A549 (cell line): ENCODE data around the gene OR2L13. TPM values are rescaled to one million over a fixed set of nuclear protein-coding genes. Genes with fewer than 3 reads are reported as not detected.

Source experiments
- ATAC-seq, 2 experiments: fragments of 200-7000 bp in 1 of 2; fragments of >200 bp in 1 of 2; cut with Nextera tagmentation in 1 of 2; cut with Tn5 transposase in 1 of 2; 3 replicates each; pipeline versions ENCODE4 v1.8.0 to v1.9.1; 2018 to 2020; ENCODE audit warnings: mild to moderate bottlenecking in 1 of 2, moderate library complexity in 1 of 2
- CTCF ChIA-PET: fragments of 300-600 bp; sonication (Branson Sonifier 250); formaldehyde crosslinking; extraction: SDS; loops from one replicate; lab custom pipeline; 2021; ENCODE audit warnings: antibody characterized with exemption, inconsistent platforms; lab: Yijun Ruan, JAX
- POLR2A ChIA-PET: fragments of 350-600 bp; formaldehyde crosslinking; extraction: SDS; loops from one replicate; lab custom pipeline; 2021; ENCODE audit warnings: antibody characterized with exemption, inconsistent platforms; lab: Yijun Ruan, JAX
- DNase-seq, 2 experiments: peaks; one replicate each; pipeline versions ENCODE4 v3.0.0 to v3.0.0-alpha.2; 2011 to 2016; ENCODE audit warnings: low read depth in 1 of 2, low spot score in 1 of 2
- FAIRE-seq: peaks from 2 replicates; lab custom pipeline; 2011; peaks lifted over from hg19 to GRCh38; lab: Jason Lieb, UNC
- H3K27ac ChIP-seq, 2 experiments: fragments of >200 bp; sonication (Bioruptor Twin); formaldehyde crosslinking; 3 replicates each; pipeline ENCODE4 v1.5.1; 2016 to 2017
- H3K4me1 ChIP-seq: fragments of >200 bp; sonication (Bioruptor Twin); formaldehyde crosslinking; 3 replicates; pipeline ENCODE4 v1.6.1; 2016
- H3K4me2 ChIP-seq: fragments of >200 bp; sonication (Bioruptor Twin); formaldehyde crosslinking; 3 replicates; pipeline ENCODE4 v1.6.1; 2016
- H3K4me3 ChIP-seq: fragments of >200 bp; sonication (Bioruptor Twin); formaldehyde crosslinking; 3 replicates; pipeline ENCODE4 v1.5.1; 2016
- H3K9me3 ChIP-seq: fragments of >200 bp; sonication (Bioruptor Twin); formaldehyde crosslinking; 3 replicates; pipeline ENCODE4 v1.6.1; 2016
- CBX2 ChIP-seq: fragments of 200-600 bp; sonication (generic); IDR thresholded peaks from 2 replicates; pipeline ENCODE4 v1.6.1; 2016; ENCODE audit warnings: low read depth, mild to moderate bottlenecking, borderline replicate concordance
- EP300 ChIP-seq, 2 experiments: fragments of >200 bp; sonication (Bioruptor Twin); formaldehyde crosslinking; IDR thresholded peaks; 2 replicates in 1 of 2; 3 replicates in 1 of 2; pipeline ENCODE4 v1.6.1; 2016 to 2017
- FOSB ChIP-seq: fragments of 250-450 bp; sonication (Bioruptor Pico); IDR thresholded peaks from 2 replicates; pipeline ENCODE4 v1.5.0; 2020; ENCODE audit warnings: mild to moderate bottlenecking, moderate library complexity
- FOSL2 ChIP-seq, 2 experiments: fragments of 450-650 bp in 1 of 2; fragments of >200 bp in 1 of 2; sonication (Bioruptor Twin) in 1 of 2; formaldehyde crosslinking; IDR thresholded peaks; 2 replicates each; pipeline versions ENCODE4 v1.5.0 to v1.6.1; 2016 to 2020; ENCODE audit warnings: mild to moderate bottlenecking in 1 of 2, moderate library complexity in 1 of 2
- GATA3 ChIP-seq: IDR thresholded peaks from 2 replicates; pipeline ENCODE4 v1.6.1; 2012; ENCODE audit warnings: borderline replicate concordance
- HDAC2 ChIP-seq: fragments of 200-600 bp; sonication (generic); IDR thresholded peaks from 2 replicates; pipeline ENCODE4 v1.6.1; 2016
- HOXA7 ChIP-seq: fragments of 250-450 bp; sonication (Bioruptor Pico); IDR thresholded peaks from 2 replicates; pipeline ENCODE4 v1.5.0; 2020; ENCODE audit warnings: mild to moderate bottlenecking, moderate library complexity
- JUN ChIP-seq, 2 experiments: fragments of >200 bp; sonication (Bioruptor Twin); formaldehyde crosslinking; IDR thresholded peaks; 2 replicates in 1 of 2; 3 replicates in 1 of 2; pipeline ENCODE4 v1.6.1; 2016 to 2017
- KDM1A ChIP-seq: fragments of 200-600 bp; sonication (generic); IDR thresholded peaks from 2 replicates; pipeline ENCODE4 v1.6.1; 2016; ENCODE audit warnings: low read depth, mild to moderate bottlenecking
- KDM5A ChIP-seq: fragments of 200-600 bp; sonication (generic); IDR thresholded peaks from 2 replicates; pipeline ENCODE4 v1.6.1; 2016; ENCODE audit warnings: antibody characterized with exemption, mild to moderate bottlenecking
- MAZ ChIP-seq: fragments of 150-350 bp; IDR thresholded peaks from 2 replicates; pipeline ENCODE4 v1.6.1; 2014; ENCODE audit warnings: antibody characterized with exemption, low read depth, low read length, borderline replicate concordance
- NPAS2 ChIP-seq: fragments of 250-450 bp; sonication (Bioruptor Pico); IDR thresholded peaks from 2 replicates; pipeline ENCODE4 v1.8.0; 2022; ENCODE audit warnings: mild to moderate bottlenecking, moderate library complexity, borderline replicate concordance
- POLR2A ChIP-seq: IDR thresholded peaks from 2 replicates; pipeline ENCODE4 v1.6.1; 2012; ENCODE audit warnings: mild to moderate bottlenecking, low read length
- POLR2AphosphoS2 ChIP-seq: conservative IDR thresholded peaks from 2 replicates; pipeline ENCODE4 v1.6.1; 2012; ENCODE audit warnings: low read length, improper control_type of control experiment, inconsistent platforms
- RAD21 ChIP-seq, 2 experiments: fragments of >200 bp in 1 of 2; sonication (Bioruptor Twin) in 1 of 2; formaldehyde crosslinking in 1 of 2; IDR thresholded peaks in 1 of 2; conservative IDR thresholded peaks in 1 of 2; 2 replicates in 1 of 2; 3 replicates in 1 of 2; pipeline ENCODE4 v1.6.1; 2012 to 2018; ENCODE audit warnings: inconsistent platforms in 1 of 2
- RARB ChIP-seq: fragments of 250-450 bp; sonication (Bioruptor Pico); IDR thresholded peaks from 2 replicates; pipeline ENCODE4 v1.8.0; 2021; ENCODE audit warnings: mild to moderate bottlenecking, moderate library complexity
- SMC3 ChIP-seq: fragments of >200 bp; sonication (Bioruptor Twin); formaldehyde crosslinking; IDR thresholded peaks from 3 replicates; pipeline ENCODE4 v1.6.1; 2018; ENCODE audit warnings: inconsistent platforms
- SREBF2 ChIP-seq: fragments of 450-650 bp; IDR thresholded peaks from 2 replicates; pipeline ENCODE4 v1.6.1; 2014; ENCODE audit warnings: mild to moderate bottlenecking, moderate library complexity
- ZFP36 ChIP-seq: fragments of 450-650 bp; IDR thresholded peaks from 2 replicates; pipeline ENCODE4 v1.6.1; 2014; ENCODE audit warnings: borderline replicate concordance; ENCODE audit not compliant: partially characterized antibody
- ZNF302 ChIP-seq: fragments of 250-450 bp; sonication (Bioruptor Pico); IDR thresholded peaks from 2 replicates; pipeline ENCODE4 v1.9.0; 2021; ENCODE audit warnings: inconsistent platforms, mild to moderate bottlenecking, moderate library complexity
- ZSCAN20 ChIP-seq: fragments of 250-450 bp; sonication (Bioruptor Pico); IDR thresholded peaks from 2 replicates; pipeline ENCODE4 v1.8.0; 2022; ENCODE audit warnings: mild to moderate bottlenecking, moderate library complexity
- WGBS: methylation state at CpG from one replicate; pipeline ENCODE4 v1.1.6; 2017; ENCODE audit errors: missing lambda C conversion rate; 5-methylcytosine and 5-hydroxymethylcytosine counted together
- polyA plus RNA-seq, 4 experiments: library from polyadenylated mRNA; depleted of rRNA in 3 of 4; stranded (reverse); fragments of >200 nt; fragmentation: RNase III in 1 of 4; extraction: RNeasy Plus Mini Kit Qiagen cat#74134 plus additional on column Dnase treatment in 1 of 4; gene quantifications; 2 replicates in 3 of 4; 3 replicates in 1 of 4; pipeline ENCODE4 v1.2.3, GENCODE V29; 2011 to 2017
- TF ChIP-seq, protein P1 (sequence below): fragments of 250-450 bp; sonication (Bioruptor Pico); IDR thresholded peaks from 2 replicates; pipeline ENCODE4 v1.5.0; 2021; ENCODE audit warnings: mild to moderate bottlenecking, moderate library complexity, borderline replicate concordance
- TF ChIP-seq, protein P2 (sequence below): fragments of 250-450 bp; sonication (Bioruptor Pico); IDR thresholded peaks from 2 replicates; pipeline ENCODE4 v1.5.0; 2020; ENCODE audit warnings: low read depth, mild to moderate bottlenecking, moderate library complexity
- TF ChIP-seq, protein P3 (sequence below): fragments of >200 bp; sonication (Bioruptor Twin); formaldehyde crosslinking; IDR thresholded peaks from 3 replicates; pipeline ENCODE4 v1.6.1; 2016
- TF ChIP-seq, protein P4 (sequence below): fragments of >200 bp; sonication (Bioruptor Twin); formaldehyde crosslinking; IDR thresholded peaks from 2 replicates; pipeline ENCODE4 v1.6.1; 2016
- TF ChIP-seq, protein P5 (sequence below): fragments of 200-600 bp; sonication (generic); IDR thresholded peaks from 2 replicates; pipeline ENCODE4 v1.6.1; 2016; ENCODE audit warnings: antibody characterized with exemption, mild to moderate bottlenecking, moderate library complexity

The OR2L13 gene
- polyA plus RNA-seq, 2 of the 4 experiments (the other 2 are of a cell fraction), result not detected

DNA sequence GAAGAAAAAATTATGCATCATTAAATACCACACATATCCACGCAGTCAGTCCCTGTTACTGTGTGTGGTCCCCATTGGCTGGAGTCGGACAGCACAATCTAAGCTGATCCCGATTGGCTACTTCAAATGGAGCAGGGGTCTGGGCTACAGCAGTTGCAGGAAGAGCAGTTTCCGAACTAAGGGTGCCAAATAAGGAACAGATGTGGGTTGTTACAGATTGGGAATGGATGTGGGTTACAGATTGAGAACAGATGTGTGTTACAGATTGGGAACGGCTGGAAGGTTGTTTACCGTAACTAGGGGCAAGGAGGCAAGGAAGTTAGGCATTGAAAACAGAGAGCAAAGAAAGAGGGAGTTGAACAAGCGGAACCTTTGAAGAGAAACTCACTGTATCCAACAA is 19.9 kb downstream of the OR2L13 start (continued):
- TF ChIP-seq, protein P1, sequence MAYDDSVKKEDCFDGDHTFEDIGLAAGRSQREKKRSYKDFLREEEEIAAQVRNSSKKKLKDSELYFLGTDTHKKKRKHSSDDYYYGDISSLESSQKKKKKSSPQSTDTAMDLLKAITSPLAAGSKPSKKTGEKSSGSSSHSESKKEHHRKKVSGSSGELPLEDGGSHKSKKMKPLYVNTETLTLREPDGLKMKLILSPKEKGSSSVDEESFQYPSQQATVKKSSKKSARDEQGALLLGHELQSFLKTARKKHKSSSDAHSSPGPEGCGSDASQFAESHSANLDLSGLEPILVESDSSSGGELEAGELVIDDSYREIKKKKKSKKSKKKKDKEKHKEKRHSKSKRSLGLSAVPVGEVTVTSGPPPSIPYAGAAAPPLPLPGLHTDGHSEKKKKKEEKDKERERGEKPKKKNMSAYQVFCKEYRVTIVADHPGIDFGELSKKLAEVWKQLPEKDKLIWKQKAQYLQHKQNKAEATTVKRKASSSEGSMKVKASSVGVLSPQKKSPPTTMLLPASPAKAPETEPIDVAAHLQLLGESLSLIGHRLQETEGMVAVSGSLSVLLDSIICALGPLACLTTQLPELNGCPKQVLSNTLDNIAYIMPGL, result no peak
- no peak for TF ChIP-seq SREBF2
- TF ChIP-seq, protein P2, sequence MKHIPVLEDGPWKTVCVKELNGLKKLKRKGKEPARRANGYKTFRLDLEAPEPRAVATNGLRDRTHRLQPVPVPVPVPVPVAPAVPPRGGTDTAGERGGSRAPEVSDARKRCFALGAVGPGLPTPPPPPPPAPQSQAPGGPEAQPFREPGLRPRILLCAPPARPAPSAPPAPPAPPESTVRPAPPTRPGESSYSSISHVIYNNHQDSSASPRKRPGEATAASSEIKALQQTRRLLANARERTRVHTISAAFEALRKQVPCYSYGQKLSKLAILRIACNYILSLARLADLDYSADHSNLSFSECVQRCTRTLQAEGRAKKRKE (CRISPR knock-in tag), result no peak

DNA sequence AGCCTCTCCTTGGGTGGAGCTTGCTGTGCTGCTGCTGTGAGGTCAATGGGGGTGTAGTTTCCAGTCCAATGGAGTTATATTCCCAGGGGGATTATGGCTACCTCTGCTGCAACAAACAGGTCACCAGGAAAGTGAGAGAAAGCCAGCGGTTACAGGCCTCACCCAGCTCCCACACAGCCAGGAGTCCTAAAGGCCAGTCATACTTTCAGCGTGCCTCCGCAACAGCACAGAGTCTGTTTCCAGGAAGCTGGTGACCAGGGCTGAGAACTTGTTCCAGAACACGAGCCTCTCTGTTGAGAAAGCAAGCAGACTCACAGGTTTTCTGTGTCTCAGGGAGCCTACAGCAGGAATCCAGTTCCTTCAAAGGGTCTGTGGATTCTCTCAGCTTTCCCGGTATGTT is 32.7 kb downstream of the OR2L13 start:
- ChIA-PET POLR2A (no interaction called here), CTCF (no interaction called here)
- TF ChIP-seq GATA3 (no peak), ZNF302 (no peak), SREBF2 (no peak), SMC3 (no peak), KDM5A (no peak), ZSCAN20 (CRISPR knock-in tag) (no peak), HOXA7 (CRISPR knock-in tag) (no peak), CBX2 (no peak), FOSL2 (IDR thresholded peaks at IDR 0.05) (no peak), FOSL2 (CRISPR knock-in tag; IDR thresholded peaks at IDR 0.05) (no peak), POLR2AphosphoS2 (no peak), NPAS2 (CRISPR knock-in tag) (no peak), JUN (IDR thresholded peaks at IDR 0.05) (no peak), KDM1A (no peak), POLR2A (no peak), HDAC2 (no peak)
- TF ChIP-seq, protein P3, sequence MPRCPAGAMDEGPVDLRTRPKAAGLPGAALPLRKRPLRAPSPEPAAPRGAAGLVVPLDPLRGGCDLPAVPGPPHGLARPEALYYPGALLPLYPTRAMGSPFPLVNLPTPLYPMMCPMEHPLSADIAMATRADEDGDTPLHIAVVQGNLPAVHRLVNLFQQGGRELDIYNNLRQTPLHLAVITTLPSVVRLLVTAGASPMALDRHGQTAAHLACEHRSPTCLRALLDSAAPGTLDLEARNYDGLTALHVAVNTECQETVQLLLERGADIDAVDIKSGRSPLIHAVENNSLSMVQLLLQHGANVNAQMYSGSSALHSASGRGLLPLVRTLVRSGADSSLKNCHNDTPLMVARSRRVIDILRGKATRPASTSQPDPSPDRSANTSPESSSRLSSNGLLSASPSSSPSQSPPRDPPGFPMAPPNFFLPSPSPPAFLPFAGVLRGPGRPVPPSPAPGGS, result no peak
- TF ChIP-seq, protein P4, sequence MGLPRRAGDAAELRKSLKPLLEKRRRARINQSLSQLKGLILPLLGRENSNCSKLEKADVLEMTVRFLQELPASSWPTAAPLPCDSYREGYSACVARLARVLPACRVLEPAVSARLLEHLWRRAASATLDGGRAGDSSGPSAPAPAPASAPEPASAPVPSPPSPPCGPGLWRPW, result no peak
- ATAC-seq (no peak), FAIRE-seq (no peak), DNase-seq (no peak)
- WGBS, result 34% methylated on average over 5 of the region's 5 CpGs
- no peak overlapping the region for H3K27ac ChIP-seq
- no peak overlapping the region for H3K4me2 ChIP-seq
- H3K4me3 ChIP-seq, result no peak overlapping the region
- H3K4me1 ChIP-seq, result no peaks in the 10 kb centered on the region
- peaks cover 3% of the 10 kb centered on the region; the same call in 1 of the 3 replicates for H3K9me3 ChIP-seq

DNA sequence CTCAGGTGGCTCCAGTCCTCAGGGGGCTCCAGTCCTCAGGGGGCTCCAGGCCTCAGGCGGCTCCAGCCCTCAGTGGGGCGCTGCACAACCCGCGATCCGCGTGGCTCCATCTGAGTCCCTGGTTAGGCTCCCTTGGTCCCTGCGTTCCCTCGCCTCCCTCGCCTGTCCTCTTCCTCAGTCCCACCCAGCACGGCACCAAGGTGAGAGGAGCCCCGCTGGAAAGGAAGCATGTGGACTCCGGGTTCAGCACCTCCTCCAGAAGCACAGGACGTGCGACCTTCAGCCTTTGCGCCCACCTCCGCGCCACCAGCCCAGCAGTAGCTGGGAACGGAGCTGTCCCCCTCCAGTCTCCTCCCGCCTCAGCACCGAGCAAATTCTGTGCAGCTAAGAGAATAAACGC is 41.8 kb downstream of the OR2L13 start:
- WGBS, result 45% methylated on average over 20 of the region's 21 CpGs
- 0 out of 3 replicates have a peak, but pooled peaks cover 3% of the 10 kb centered on the region for H3K9me3 ChIP-seq
- H3K27ac ChIP-seq, result no peak overlapping the region
- DNase-seq, result no peak
- ChIA-PET POLR2A (no interaction called here), CTCF (no interaction called here)
- ATAC-seq, result no peak
- H3K4me3 ChIP-seq, result no peak overlapping the region
- no peak for FAIRE-seq
- TF ChIP-seq RAD21 (conservative IDR thresholded peaks at IDR 0.05 in 1 of 2, IDR thresholded peaks at IDR 0.05 in 1 of 2) (no peak), RARB (no peak), MAZ (no peak), ZNF302 (no peak), ZFP36 (no peak), FOSB (CRISPR knock-in tag) (no peak), EP300 (IDR thresholded peaks at IDR 0.05) (no peak), POLR2AphosphoS2 (no peak)
- TF ChIP-seq, protein P5, sequence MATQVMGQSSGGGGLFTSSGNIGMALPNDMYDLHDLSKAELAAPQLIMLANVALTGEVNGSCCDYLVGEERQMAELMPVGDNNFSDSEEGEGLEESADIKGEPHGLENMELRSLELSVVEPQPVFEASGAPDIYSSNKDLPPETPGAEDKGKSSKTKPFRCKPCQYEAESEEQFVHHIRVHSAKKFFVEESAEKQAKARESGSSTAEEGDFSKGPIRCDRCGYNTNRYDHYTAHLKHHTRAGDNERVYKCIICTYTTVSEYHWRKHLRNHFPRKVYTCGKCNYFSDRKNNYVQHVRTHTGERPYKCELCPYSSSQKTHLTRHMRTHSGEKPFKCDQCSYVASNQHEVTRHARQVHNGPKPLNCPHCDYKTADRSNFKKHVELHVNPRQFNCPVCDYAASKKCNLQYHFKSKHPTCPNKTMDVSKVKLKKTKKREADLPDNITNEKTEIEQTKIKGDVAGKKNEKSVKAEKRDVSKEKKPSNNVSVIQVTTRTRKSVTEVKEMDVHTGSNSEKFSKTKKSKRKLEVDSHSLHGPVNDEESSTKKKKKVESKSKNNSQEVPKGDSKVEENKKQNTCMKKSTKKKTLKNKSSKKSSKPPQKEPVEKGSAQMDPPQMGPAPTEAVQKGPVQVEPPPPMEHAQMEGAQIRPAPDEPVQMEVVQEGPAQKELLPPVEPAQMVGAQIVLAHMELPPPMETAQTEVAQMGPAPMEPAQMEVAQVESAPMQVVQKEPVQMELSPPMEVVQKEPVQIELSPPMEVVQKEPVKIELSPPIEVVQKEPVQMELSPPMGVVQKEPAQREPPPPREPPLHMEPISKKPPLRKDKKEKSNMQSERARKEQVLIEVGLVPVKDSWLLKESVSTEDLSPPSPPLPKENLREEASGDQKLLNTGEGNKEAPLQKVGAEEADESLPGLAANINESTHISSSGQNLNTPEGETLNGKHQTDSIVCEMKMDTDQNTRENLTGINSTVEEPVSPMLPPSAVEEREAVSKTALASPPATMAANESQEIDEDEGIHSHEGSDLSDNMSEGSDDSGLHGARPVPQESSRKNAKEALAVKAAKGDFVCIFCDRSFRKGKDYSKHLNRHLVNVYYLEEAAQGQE, result no peak
- H3K4me2 ChIP-seq, result no peak overlapping the region
- no peaks in the 10 kb centered on the region for H3K4me1 ChIP-seq
